ENCODE measurements around the gene NKIRAS2.

Gene NKIRAS2

DNA sequence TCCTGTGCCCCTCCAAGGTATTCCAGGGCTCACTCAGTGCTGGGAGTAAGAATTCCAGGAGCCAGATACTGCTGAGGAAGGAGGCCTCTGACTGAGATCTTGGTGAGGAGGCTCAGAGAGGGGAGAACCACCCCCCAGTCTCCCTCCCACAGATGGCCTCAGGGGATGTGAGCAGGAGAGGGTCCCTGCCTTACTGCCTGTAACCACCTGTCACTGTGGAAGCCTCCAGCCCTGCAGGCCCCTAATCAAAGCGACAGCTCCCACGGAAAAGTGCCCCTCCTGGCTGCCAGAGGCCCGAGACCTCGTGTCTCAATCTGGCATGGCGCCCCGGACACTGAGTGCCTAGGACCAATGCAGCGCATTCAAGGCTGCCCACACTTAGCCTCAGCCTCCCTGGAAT lies 38.2 kb downstream of the NKIRAS2 start:
- no peak overlapping the region for H3K4me3 ChIP-seq (ENCODE audit: low read length)
- H3K27me3 ChIP-seq (ENCODE audit: insufficient read depth, low read length) = peaks cover 6% of the 10 kb centered on the region; the same call in 1 of the 2 replicates
- H3K36me3 ChIP-seq (ENCODE audit: insufficient read depth, low read length) = no peaks in the 10 kb centered on the region
- H3K9me3 ChIP-seq (ENCODE audit: insufficient read depth, low read depth, low read length) = no peaks in the 10 kb centered on the region
- H3K4me1 ChIP-seq (ENCODE audit: insufficient read depth, low read length) = peaks cover 27% of the 10 kb centered on the region; the same call in 1 of the 2 replicates
- no peak overlapping the region for H3K9ac ChIP-seq (ENCODE audit: low read depth, low read length)
- no peak overlapping the region for H3K27ac ChIP-seq (ENCODE audit: low read depth, low read length)
- WGBS = 87% methylated on average over 7 of the region's 7 CpGs

DNA sequence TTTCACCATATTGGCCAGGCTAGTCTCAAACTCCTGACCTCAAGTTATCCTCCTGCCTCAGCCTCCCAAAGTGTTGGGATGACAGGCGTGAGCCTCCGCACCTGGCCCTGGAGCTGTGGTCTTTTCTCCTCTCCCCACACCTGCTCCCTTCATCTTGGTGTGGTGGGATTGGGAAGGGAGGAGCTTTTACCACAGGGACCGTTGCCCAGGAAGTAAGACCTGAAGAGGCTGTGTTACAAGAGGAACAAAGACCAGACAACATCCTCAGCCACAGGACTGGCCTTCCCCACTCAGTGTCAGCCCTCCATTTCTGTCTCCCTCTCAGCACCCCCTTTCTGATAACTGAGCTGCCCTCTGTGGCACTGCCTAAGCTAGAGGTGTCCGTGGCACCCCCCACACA lies 39.9 kb downstream of the NKIRAS2 start:
- Histone ChIP-seq H3K36me3 (ENCODE audit: insufficient read depth, low read length) (no peaks in the 10 kb centered on the region), H3K9me3 (ENCODE audit: insufficient read depth, low read depth, low read length) (no peaks in the 10 kb centered on the region), H3K9ac (ENCODE audit: low read depth, low read length) (no peak overlapping the region), H3K4me1 (ENCODE audit: insufficient read depth, low read length) (peaks cover 17% of the 10 kb centered on the region; the same call in 1 of the 2 replicates), H3K27ac (ENCODE audit: low read depth, low read length) (no peak overlapping the region), H3K4me3 (ENCODE audit: low read length) (no peak overlapping the region), H3K27me3 (ENCODE audit: insufficient read depth, low read length) (no peaks in the 10 kb centered on the region)
- 75% methylated on average over 3 of the region's 4 CpGs for WGBS

DNA sequence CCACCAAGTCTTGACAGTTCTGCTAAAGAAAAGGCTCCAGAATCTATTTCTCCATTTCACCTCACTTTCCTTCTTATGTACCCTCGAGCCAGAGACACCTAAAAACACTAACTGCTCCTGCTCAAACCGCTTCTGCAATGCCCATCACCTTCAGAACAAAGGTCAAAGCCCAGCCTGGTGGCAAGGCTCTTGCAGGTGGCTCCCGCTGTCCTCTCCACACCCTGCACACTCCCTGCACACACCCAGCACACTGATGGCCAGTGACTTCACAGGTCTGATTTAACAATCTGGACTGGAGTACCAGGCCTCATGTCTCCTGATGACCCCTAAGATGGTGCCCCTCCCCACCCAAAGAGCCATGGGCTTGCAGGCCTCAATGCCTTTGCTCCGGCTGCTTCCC lies 40.3 kb downstream of the NKIRAS2 start:
- Histone ChIP-seq H3K9me3 (ENCODE audit: insufficient read depth, low read depth, low read length) (no peaks in the 10 kb centered on the region), H3K27me3 (ENCODE audit: insufficient read depth, low read length) (no peaks in the 10 kb centered on the region), H3K27ac (ENCODE audit: low read depth, low read length) (no peak overlapping the region), H3K36me3 (ENCODE audit: insufficient read depth, low read length) (no peaks in the 10 kb centered on the region), H3K4me3 (ENCODE audit: low read length) (no peak overlapping the region), H3K4me1 (ENCODE audit: insufficient read depth, low read length) (peaks cover 14% of the 10 kb centered on the region; the same call in 1 of the 2 replicates), H3K9ac (ENCODE audit: low read depth, low read length) (no peak overlapping the region)
- WGBS = 91% methylated on average over 4 of the region's 4 CpGs

DNA sequence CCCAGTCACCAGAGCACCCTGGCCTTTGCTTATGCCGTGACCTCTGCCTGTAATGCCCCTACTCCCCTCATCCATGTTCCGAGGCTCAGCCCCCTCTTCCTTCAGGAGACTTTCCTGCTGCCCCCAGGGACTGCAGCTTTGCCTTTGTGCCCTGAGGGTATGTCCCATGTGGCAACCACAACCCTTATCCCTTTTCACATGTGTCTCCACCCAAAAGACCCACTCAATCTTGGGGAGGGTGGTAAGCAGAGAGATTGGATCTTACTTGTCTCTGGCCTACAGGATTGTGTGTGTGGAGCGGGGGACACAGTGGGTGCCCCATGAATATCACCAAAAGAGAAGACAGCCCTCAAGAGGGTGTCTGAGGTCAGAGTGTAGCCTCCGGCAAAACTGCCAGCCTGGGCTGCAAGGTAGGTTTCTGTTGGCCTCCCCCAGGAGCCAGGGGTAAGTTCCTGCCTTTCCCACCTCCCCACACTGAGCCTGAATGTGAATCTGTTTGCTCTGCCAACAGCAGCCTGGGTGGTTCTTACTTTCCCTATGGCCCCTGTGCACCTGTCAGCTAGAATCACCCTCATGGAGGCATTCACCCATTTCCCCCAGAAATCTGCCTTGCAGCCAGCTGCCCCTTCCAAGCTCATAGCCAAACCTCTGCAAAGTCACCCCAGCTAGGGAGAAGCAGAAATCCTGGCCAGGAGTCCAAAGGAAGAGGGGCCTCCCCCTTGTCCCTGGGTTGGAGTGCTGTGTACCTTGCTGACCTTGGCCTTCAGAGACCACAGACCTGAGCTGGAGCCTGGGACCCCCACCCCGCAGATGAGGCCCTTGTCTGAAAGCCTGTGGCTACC lies 42.0 kb downstream of the NKIRAS2 start:
- H3K27ac ChIP-seq (ENCODE audit: low read depth, low read length) = no peak overlapping the region

DNA sequence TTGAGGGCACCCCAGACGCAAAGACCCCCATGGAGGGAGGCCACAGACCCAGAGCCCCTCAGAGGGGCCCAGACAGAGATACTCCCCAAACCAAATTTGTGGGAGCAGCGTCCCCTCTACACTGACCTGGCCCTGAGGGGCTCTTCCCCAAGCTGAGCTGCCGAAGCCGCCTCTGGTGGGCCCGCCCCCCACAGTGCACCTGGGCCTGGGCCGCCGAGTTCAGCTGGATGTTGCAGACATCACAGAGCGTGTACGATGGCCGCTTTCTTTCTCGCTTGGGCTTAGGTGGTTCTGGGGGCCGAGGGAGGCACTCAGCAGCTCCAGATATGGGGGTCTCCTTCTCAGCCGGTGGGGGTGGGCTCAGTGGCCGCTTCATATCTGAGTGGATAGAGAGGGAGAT lies 42.8 kb downstream of the NKIRAS2 start:
- WGBS = 90% methylated on average over 14 of the region's 14 CpGs
- peaks cover 9% of the 10 kb centered on the region; the same call in 1 of the 2 replicates for H3K4me1 ChIP-seq (ENCODE audit: insufficient read depth, low read length)
- H3K4me3 ChIP-seq (ENCODE audit: low read length) = no peak overlapping the region
- no peaks in the 10 kb centered on the region for H3K9me3 ChIP-seq (ENCODE audit: insufficient read depth, low read depth, low read length)
- H3K27me3 ChIP-seq (ENCODE audit: insufficient read depth, low read length) = no peaks in the 10 kb centered on the region
- no peaks in the 10 kb centered on the region for H3K36me3 ChIP-seq (ENCODE audit: insufficient read depth, low read length)
- no peak overlapping the region for H3K27ac ChIP-seq (ENCODE audit: low read depth, low read length)
- H3K9ac ChIP-seq (ENCODE audit: low read depth, low read length) = no peak overlapping the region

More for the DNA sequence above, 42.0 kb downstream of the NKIRAS2 start:
- Histone ChIP-seq H3K4me3 (ENCODE audit: low read length) (no peak overlapping the region), H3K9me3 (ENCODE audit: insufficient read depth, low read depth, low read length) (no peaks in the 10 kb centered on the region), H3K27me3 (ENCODE audit: insufficient read depth, low read length) (no peaks in the 10 kb centered on the region), H3K36me3 (ENCODE audit: insufficient read depth, low read length) (no peaks in the 10 kb centered on the region), H3K4me1 (ENCODE audit: insufficient read depth, low read length) (0 out of 2 replicates have a peak, but pooled peaks cover 5% of the 10 kb centered on the region), H3K9ac (ENCODE audit: low read depth, low read length) (no peak overlapping the region)
- WGBS = 65% methylated on average over 5 of the region's 5 CpGs

DNA sequence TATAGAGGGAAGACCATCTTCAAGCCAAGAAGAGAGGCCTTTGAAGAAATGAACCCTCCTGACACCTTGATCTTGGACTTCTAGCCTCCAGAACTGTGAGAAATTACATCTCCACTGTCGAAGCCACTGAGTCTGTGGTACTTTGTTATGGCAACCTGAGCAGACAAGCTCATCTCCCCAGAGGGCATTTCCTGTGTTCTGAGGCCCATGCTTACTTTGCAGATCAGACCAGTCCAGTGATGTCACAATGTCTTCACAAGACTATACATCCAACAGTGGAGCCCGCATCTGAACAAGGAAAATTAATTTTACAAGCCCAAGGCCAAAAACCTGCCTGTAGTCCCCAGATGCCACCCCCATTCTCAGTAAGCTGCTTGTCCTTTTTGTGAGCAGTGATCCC lies 45.3 kb downstream of the NKIRAS2 start:
- Histone ChIP-seq H3K36me3 (ENCODE audit: insufficient read depth, low read length) (no peaks in the 10 kb centered on the region), H3K4me3 (ENCODE audit: low read length) (no peak overlapping the region), H3K27ac (ENCODE audit: low read depth, low read length) (no peak overlapping the region), H3K9me3 (ENCODE audit: insufficient read depth, low read depth, low read length) (no peaks in the 10 kb centered on the region), H3K4me1 (ENCODE audit: insufficient read depth, low read length) (peaks cover 10% of the 10 kb centered on the region; the same call in 1 of the 2 replicates), H3K27me3 (ENCODE audit: insufficient read depth, low read length) (no peaks in the 10 kb centered on the region), H3K9ac (ENCODE audit: low read depth, low read length) (no peak overlapping the region)
- WGBS = 87% methylated on average over 2 of the region's 2 CpGs

DNA sequence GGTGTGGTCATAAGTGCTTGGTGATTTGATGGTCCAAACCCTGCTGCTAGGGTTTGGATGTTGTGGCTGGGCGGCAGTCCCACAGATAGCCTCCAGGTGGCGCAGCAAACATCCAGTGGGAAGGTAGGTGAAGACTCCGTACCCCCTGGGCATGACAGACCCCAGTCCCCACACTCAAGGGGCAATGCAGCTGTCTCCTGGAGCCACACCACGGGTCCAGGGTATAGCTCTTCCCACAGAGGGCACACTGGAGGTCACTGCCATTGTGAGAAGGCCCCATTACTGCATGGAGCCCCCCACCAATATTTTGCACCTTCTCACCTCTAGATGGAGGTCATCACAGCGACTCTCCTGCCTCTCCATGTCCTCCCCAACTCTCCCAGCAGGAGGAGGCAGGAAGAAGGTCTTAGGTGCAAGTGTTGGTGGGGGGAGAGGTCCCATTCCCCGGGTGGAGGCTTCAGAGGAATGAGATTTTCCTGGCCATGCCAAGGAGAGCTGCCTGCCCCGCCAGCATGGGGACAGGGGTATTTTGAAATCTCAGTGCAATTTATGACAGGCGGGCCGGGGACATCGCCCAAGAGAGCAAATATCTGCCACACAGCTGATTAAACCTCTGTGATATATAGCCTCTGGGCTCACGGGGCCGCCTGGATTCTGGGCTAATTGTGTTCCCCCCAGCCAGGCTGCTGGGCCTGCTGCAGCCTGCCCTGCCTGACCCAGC lies 47.6 kb downstream of the NKIRAS2 start:
- Histone ChIP-seq H3K4me3 (ENCODE audit: low read length) (no peak overlapping the region), H3K9me3 (ENCODE audit: insufficient read depth, low read depth, low read length) (no peaks in the 10 kb centered on the region), H3K4me1 (ENCODE audit: insufficient read depth, low read length) (peaks cover 8% of the 10 kb centered on the region; the same call in 1 of the 2 replicates), H3K27me3 (ENCODE audit: insufficient read depth, low read length) (peaks cover 7% of the 10 kb centered on the region; the same call in 1 of the 2 replicates), H3K36me3 (ENCODE audit: insufficient read depth, low read length) (no peaks in the 10 kb centered on the region), H3K9ac (ENCODE audit: low read depth, low read length) (no peak overlapping the region), H3K27ac (ENCODE audit: low read depth, low read length) (no peak overlapping the region)
- WGBS = 52% methylated on average over 11 of the region's 12 CpGs

DNA sequence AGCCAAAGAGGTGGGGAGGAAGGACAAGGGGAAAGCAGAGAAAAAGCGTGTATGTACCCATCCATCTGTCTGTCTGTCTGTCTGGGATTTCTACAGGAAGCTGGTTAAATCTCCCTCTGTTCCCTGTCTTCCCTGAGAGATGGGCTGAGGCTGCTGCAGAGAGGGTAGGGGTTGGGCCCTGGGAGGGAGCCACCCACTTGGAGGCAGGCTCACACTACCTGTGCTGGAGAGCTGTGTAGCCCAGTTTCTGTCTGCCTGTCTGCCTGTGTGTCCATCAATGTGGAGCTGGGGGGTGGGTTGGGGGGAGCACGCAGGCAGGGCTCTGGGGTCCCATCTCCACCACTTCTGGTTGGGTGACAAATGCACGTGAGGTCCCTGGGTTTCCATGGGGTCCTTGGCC lies 49.1 kb downstream of the NKIRAS2 start:
- Histone ChIP-seq H3K4me3 (ENCODE audit: low read length) (no peak overlapping the region), H3K4me1 (ENCODE audit: insufficient read depth, low read length) (peaks cover 8% of the 10 kb centered on the region; the same call in 1 of the 2 replicates), H3K27ac (ENCODE audit: low read depth, low read length) (no peak overlapping the region), H3K36me3 (ENCODE audit: insufficient read depth, low read length) (no peaks in the 10 kb centered on the region), H3K27me3 (ENCODE audit: insufficient read depth, low read length) (peaks cover 7% of the 10 kb centered on the region; the same call in 1 of the 2 replicates), H3K9me3 (ENCODE audit: insufficient read depth, low read depth, low read length) (no peaks in the 10 kb centered on the region), H3K9ac (ENCODE audit: low read depth, low read length) (no peak overlapping the region)
- WGBS = 83% methylated on average over 3 of the region's 3 CpGs

DNA sequence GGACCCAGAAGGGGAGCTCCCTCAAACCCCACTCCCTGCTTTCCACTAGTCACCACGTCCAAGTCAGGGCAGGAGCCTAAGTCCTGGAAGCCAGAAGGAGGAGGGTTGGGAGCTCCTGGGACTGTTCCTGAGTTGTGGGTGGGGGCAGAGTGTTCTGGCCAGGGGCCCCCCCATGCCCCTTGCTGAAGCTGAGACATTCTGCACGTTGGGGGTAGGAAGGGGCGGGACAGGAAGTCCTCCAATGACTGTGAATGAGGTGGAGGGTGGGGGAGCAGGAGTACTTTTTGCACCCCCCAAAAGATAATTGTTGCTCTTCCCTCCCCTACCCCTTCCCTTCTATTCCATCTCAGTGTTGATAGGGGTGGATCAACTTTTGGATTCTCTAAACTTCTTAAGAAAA lies 51.9 kb downstream of the NKIRAS2 start:
- no peaks in the 10 kb centered on the region for H3K9me3 ChIP-seq (ENCODE audit: insufficient read depth, low read depth, low read length)
- H3K27ac ChIP-seq (ENCODE audit: low read depth, low read length) = no peak overlapping the region
- WGBS = 18% methylated on average over 3 of the region's 3 CpGs
- H3K27me3 ChIP-seq (ENCODE audit: insufficient read depth, low read length) = peaks cover 7% of the 10 kb centered on the region; the same call in 1 of the 2 replicates
- H3K36me3 ChIP-seq (ENCODE audit: insufficient read depth, low read length) = no peaks in the 10 kb centered on the region
- no peak overlapping the region for H3K9ac ChIP-seq (ENCODE audit: low read depth, low read length)
- H3K4me3 ChIP-seq (ENCODE audit: low read length) = peak overlapping the region; percentile 71
- peaks cover 8% of the 10 kb centered on the region; the same call in 1 of the 2 replicates for H3K4me1 ChIP-seq (ENCODE audit: insufficient read depth, low read length)

DNA sequence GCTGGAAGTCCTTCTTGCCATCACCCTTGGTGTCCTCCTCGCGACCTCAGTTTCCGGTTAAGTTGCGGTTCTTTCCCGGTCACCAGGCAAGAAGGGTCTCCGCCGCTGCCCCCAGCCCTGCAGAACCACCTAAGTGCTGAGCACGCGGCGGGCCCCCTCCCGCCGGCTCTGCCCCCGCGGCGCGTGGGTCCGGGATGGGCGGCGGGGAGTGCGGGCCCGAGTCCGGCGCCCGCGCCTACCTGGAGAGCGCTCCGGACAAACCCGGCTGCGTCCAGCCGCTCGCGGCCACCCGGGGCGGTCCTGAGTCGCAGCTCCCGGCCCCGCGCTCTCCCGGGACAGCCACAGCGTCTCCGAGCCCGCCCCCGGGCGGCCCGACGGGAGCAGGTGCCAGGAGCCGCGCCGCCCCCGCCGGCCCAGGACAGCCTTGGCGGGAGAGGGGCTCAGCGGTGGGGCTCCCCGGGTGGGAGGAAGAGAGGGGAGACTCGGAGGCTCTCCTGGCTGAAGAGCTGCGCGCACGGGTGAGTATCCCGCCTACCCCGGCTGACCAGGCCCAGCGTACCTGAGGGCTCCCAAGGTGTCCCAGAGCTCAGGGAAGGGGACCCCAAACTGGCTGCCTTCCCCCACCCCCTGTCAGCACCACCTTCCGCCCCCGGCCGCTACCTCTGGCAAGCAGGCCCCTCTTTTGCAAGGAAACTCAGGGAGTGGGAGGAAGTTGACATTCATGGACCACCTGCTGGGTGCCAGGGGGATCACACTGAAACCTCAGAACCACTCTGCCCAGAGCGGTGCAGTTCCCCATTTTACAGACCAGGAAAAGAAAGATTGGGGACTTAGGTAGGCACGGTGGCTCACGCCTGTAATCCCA lies 52.7 kb downstream of the NKIRAS2 start:
- 0 out of 2 replicates have a peak overlapping the region, but pooled peaks have one; percentile 51 for H3K9ac ChIP-seq (ENCODE audit: low read depth, low read length)
- no peak overlapping the region for H3K27ac ChIP-seq (ENCODE audit: low read depth, low read length)
- no peaks in the 10 kb centered on the region for H3K36me3 ChIP-seq (ENCODE audit: insufficient read depth, low read length)
- peaks cover 6% of the 10 kb centered on the region for H3K4me1 ChIP-seq (ENCODE audit: insufficient read depth, low read length)
- H3K27me3 ChIP-seq (ENCODE audit: insufficient read depth, low read length) = peaks cover 7% of the 10 kb centered on the region; the same call in 1 of the 2 replicates
- WGBS = 4% methylated on average over 66 of the region's 67 CpGs
- H3K4me3 ChIP-seq (ENCODE audit: low read length) = peak overlapping the region; percentile 71
- no peaks in the 10 kb centered on the region for H3K9me3 ChIP-seq (ENCODE audit: insufficient read depth, low read depth, low read length)

Data from HUES64 (cell line).